GM06990 (cell line): Measurements from ENCODE around the gene PRKN.

Experiments
- DNase-seq: peaks from one replicate; pipeline ENCODE4 v3.0.0-alpha.2; 2011; ENCODE audit not compliant: insufficient read length; ENCODE audit errors: extremely low read depth
- H3K27me3 ChIP-seq: replicated peaks from 2 replicates; pipeline ENCODE4 v1.6.0; 2011; ENCODE audit warnings: low read length; ENCODE audit not compliant: control insufficient read depth, insufficient read depth
- H3K36me3 ChIP-seq: 2 replicates; pipeline ENCODE4 v1.5.1; 2011; ENCODE audit warnings: low read length; ENCODE audit not compliant: control insufficient read depth, insufficient read depth
- H3K4me3 ChIP-seq: replicated peaks from 2 replicates; pipeline ENCODE4 v1.5.1; 2011; ENCODE audit warnings: low read depth, mild to moderate bottlenecking, control low read depth, low read length
- CTCF ChIP-seq: IDR thresholded peaks from 2 replicates; pipeline ENCODE4 v1.5.1; 2011; ENCODE audit warnings: low read length, control low read depth, mild to moderate bottlenecking, inconsistent platforms; ENCODE audit not compliant: insufficient read depth, poor library complexity, severe bottlenecking

The PRKN gene

GRCh38 chr6:162306616-162307015, 420.9 kb downstream of the PRKN start:
- no peak for DNase-seq
- no peaks in the 10 kb centered on the region for H3K27me3 ChIP-seq
- H3K4me3 ChIP-seq, result no peak overlapping the region
- no peaks in the 10 kb centered on the region for H3K36me3 ChIP-seq
- no peak for TF ChIP-seq CTCF

GRCh38 chr6:162301128-162301527, 426.4 kb downstream of the PRKN start:
- Histone ChIP-seq H3K4me3 (no peak overlapping the region), H3K27me3 (no peaks in the 10 kb centered on the region), H3K36me3 (no peaks in the 10 kb centered on the region)
- DNase-seq, result no peak
- no peak for TF ChIP-seq CTCF

- Histone ChIP-seq H3K27me3 (no peaks in the 10 kb centered on the region), H3K36me3 (no peaks in the 10 kb centered on the region), H3K4me3 (no peak overlapping the region)
- no peak for TF ChIP-seq CTCF
- DNase-seq, result no peak
These were observed 433.5 kb downstream of the PRKN start for GRCh38 chr6:162294029-162294428.

- Histone ChIP-seq H3K4me3 (no peak overlapping the region), H3K36me3 (no peaks in the 10 kb centered on the region), H3K27me3 (no peaks in the 10 kb centered on the region)
- no peak for DNase-seq
- TF ChIP-seq CTCF, result no peak
These were observed 434.7 kb downstream of the PRKN start for GRCh38 chr6:162292915-162293314.

- H3K4me3 ChIP-seq, result no peak overlapping the region
- no peaks in the 10 kb centered on the region for H3K27me3 ChIP-seq
- DNase-seq, result no peak
- H3K36me3 ChIP-seq, result no peaks in the 10 kb centered on the region
- no peak for TF ChIP-seq CTCF
These were observed 436.6 kb downstream of the PRKN start for GRCh38 chr6:162290846-162291465.

GRCh38 chr6:162289972-162290371, 437.6 kb downstream of the PRKN start:
- H3K4me3 ChIP-seq, result no peak overlapping the region
- no peaks in the 10 kb centered on the region for H3K36me3 ChIP-seq
- TF ChIP-seq CTCF, result no peak
- no peaks in the 10 kb centered on the region for H3K27me3 ChIP-seq
- DNase-seq, result no peak
